Cerebellar cortex (tissue), 1 donor: ENCODE results near the gene CABP5.
"Not testable (repeated sequence)": the region's sequence is repeated elsewhere in the genome, so short reads cannot be mapped to it uniquely, and the experiment has no call there.

Experiments used
- DNase-seq: peaks from one replicate; pipeline ENCODE4 v3.0.0-alpha.2; 2015; ENCODE audit warnings: low spot score

Gene CABP5

DNA sequence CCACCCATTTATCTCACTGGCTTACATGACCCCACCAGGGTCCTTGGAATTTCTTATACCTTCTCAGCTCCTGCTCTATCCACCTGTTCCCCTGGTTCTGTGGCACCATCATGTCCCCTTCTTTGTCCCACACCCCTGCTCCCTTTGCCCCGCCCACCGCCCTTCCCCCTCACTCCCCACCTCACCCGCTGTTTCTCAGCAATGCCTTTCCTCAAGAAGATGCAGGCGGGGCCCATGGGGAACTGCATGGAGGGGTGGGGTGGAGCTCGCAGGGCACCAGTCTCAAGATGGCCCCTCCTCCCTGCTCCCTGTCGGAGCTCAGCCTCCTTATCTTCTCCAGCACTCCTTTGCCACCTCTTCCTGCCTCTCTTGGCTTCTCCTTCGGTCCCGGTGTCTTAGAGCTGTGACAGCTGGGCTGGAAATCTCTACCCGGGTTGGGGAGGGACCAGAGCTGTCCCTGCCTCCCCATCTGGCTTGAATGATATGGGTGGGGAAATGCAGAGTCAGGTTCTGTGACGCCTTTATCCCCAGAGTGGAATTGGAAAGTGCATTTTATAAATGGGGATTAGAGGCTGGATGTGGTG lies at the start of gene CABP5:
CABP5 (minus strand) TSS at position 405 of the 584 bp plus-strand sequence; CDS start at position 248, 157 bp downstream.
- no peak for DNase-seq

DNA sequence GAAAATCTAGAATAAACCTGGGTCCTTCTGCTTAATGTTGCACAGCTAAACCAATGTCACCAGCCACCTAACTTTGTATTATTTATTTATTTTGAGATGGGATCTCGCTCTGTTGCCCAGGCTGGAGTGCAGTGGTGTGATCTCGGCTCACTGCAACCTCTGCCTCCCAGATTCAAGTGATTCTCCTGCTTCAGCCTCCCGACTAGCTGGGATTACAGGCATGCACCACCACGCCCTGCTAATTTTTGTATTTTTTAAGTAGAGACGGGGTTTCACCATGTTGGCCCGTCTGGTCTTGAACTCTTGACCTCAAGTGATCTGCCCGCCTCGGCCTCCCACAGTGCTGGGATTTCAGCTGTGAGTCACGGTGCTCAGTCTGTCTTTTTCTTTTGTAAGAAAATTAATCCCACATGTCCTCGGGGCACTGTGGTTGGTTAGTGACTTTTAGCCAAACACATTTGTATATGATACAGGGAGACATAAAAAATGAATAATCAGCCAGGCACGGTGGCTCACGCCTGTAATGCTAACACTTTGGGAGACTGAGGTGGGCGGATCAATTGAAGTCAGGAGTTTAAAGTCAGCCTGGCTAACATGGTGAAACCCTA lies 47.3 kb upstream of the CABP5 start:
- not testable (repeated sequence) for DNase-seq

DNA sequence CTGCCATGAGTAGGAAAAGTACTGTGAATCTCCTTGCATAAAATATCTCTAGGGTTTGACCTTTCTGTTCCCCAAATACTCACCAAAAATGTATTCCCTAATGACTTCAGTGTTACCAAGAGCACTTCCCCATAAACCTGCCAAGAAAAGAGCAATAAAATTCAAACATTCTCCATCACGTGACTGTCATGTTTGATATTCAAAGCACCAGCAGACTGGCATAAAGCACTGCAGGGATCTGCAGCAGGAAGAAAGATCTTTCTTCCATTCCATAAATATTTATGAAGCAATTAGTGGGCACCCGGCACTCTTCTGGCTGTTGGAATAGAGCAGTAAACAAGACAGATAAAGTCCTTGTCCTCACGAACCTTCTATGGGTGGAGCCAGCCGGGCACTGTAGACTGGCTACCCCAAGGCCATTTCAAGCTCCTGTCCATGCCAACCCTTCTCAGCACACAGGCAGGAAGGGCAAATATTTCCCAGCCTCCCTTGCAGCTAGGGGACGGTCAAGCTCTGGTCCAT lies 46.5 kb upstream of the CABP5 start:
- DNase-seq = no peak

DNA sequence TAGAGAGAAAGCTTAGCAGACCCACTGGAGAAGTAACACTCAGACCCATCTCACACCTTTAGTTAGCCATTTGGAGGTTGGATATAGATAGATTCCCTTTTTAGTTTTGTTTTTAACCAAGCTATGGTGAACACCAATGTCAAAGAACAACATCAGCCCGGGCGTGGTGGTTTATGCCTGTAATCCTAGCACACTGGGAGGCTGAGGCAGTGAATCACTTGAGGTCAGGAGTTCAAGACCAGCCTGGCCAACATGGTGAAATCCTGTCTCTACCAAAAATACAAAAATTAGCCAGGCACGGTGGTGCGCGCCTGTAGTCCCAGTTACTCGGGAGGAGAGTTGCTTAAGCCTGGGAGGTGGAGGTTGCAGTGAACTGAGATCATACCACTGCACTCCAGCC lies 45.1 kb upstream of the CABP5 start:
- DNase-seq = not testable (repeated sequence)

DNA sequence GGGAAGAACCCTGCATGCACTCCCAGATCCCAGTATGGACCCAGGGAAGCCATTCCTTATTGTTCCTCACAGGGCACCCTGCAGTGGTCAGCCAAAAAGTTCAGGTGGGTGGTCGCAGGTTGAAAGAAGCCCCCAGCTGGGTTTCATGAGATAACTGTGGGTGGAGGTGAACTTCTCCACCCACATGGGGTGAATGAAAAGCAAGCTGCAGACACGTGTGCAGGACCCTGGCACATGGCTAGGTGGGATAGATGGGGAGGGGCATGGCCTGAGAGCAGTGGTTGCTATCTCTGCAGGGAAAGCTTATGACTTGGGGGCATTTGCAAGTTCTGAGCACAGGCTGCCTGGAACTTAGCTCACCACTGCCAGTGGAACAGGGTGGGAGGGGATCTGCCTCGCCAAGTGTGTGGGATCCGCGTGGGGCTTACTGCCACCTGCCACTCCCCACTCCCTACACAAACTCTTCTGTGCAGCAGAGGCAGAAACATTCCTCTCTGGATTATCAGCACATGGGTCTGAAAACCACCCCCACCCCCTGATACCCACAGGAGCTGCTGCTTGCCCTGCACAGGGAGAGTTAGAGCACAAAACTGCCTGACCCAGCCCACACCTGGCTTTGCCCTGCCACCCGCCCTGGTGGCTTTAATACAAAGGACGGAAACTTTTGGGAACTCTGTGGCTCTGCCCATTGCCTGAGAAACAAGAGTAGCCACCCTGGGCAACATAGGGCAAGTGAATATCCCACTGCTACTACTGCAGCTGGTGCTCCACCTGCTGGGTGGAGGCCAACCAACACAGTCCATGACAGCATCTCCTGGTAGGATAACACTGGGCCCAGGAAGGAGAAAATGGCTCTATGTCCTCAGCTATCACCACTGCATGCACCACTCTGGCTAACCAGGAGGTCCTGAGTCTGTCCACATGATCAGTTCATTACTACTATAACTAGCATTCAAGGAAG lies 42.3 kb upstream of the CABP5 start:
- no peak for DNase-seq

DNA sequence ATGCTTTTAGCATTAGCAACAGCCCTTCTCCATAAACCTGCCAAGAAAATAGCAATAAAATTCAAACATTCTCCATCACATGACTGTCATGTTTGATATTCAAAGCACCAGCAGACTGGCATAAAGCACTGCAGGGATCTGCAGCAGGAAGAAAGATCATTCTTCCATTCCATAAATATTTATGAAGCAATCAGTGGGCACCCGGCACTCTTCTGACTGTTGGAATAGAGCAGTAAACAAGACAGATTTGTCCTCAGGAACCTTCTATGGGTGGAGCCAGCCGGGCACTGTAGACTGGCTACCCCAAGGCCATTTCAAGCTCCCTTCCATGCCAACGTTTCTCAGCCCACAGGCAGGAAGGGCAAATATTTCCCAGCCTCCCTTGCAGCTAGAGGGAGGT lies 41.2 kb upstream of the CABP5 start:
- DNase-seq = peak; percentile 16

DNA sequence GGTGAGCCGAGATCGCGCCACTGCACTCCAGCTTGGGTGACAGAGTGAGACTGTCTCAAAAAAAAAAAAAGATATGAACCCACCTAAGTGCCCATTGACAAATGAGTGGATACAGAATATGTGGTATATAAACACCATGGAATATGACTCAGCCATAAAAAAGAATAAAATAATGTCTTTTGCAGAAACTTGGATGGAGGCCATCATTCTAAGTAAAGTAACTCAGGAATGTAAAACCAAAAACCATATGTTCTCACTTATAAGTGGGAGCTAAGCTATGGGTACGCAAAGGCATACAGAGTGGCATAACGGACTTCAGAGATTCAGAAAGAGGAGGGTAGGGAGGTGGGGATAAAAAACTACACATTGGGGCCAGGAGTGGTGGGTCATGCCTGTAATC lies 37.2 kb upstream of the CABP5 start:
- DNase-seq = no peak

DNA sequence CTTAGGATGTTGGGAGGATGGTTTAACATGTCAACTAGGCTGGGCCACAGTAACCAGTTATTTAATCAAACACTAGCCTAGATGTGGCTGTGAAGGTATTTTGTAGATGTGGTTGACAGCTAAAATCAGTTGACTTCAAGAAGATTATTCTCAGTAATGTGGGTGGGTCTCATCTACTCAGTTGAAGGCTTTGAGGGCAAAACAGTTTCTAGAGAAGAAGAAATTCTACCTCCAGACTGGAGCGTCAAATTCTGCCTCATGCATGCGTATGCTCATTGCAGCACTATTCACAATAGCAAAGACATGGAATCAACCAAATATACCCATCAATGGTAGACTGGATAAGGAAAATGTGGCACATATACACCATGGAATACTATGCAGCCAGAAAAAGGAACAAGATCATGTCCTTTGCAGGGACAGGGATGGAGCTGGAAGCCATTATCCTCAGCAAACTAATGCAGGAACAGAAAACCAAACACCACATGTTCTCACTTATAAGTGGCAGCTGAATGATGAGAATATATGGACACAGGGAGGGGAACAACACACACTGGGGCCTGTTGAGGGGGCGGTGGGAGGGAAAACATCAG lies 26.4 kb upstream of the CABP5 start:
- DNase-seq = not testable (repeated sequence)

DNA sequence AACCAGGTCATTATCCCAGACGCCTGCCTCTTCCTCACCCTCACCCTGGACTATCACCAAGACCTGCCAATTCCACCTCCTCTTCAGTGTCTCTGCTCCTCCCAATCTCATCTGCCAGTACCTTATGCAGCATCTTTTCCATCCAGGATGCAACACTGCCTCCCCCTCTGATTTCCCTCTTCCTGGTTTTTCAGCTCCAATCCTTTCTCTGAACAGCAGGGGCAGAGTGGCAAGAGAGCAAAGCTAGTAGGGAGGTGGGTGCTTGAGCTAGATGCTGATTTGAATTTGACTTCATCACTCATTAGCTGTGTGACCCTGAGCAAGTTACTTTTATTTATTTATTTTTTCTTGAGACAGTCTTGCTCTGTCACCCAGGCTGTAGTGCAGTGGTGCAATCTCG lies 25.6 kb upstream of the CABP5 start:
- DNase-seq = no peak

DNA sequence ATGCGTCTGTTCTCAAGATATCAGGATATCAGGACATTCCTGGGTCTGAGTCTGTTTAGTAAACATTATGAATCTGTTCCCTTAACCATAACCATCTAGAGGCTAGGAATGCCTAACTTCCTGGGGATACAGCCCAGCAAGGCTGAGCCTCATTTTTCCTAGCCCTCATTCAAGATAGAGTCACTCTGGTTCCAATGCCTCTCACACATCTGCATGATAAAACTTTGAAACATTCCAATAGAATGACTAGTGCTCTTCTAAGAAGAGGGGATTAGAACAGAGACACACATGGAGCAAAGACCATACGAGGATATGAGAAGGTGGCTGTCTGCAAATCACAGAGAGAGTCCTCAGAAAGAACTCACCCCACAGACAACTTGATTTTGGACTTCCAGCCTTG lies 20.6 kb upstream of the CABP5 start:
- no peak for DNase-seq

DNA sequence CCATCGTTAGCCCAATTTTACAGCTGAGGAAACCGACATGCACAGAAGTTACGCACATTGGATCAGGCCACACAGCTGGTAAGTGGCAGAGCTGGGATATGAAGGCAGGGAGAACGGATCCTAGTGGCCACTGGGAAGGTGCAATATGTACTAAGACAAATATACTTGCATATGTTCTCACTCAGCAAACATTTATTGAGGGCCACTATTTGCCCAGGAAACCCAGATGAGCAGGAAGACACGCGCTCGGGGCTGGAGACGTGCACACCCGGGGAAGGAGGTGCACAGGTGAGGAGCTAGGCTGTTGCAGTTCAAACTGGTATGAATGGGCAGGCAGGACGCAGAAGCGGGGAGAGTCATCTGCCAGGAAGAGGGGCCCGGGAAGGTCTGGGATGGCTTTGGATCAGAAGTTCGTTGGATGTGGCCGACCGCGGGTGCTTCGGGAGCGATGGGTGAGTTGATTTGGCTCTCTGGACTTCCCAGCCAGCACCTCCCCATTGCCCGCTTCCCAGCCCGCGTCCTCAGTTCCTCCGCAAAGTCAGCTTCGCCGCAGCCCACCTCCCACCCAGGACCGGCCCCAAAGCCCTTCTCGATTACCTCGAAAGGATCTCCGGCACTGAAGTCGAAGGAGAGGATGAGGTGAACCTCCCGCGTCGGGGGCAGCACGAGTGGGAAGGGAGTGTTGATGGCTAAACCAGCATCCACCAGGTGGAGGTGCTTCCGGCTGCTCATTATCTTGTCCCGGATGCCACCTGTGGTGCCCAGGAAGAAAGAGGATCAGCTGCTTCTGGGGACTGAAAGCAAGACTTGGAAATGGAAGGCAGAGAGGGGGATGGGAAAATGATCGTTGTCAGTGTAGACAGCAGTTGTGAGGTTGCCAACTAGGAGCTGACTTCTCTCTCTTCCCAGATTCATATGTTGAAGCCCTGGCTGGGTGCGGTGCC lies 17.8 kb upstream of the CABP5 start:
- no peak for DNase-seq

DNA sequence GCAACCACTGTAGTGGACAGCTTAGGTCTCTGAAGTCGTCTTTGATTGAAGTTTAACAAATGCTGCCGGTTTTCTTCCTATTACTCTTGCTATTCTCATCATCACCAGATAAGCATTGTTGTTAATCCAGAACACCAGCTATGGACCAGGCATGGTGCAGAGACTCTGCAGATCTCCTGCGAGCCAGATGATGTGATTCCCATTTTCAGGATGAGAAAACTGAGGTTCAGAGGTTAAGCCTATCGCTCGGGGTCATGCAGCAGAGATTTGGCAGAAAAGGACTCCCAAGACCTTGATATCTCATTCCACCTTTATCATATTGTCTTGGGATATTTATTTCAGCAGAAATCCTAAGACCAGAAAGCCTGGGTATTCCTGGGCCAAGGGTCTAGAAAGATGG lies 16.5 kb upstream of the CABP5 start:
- no peak for DNase-seq

DNA sequence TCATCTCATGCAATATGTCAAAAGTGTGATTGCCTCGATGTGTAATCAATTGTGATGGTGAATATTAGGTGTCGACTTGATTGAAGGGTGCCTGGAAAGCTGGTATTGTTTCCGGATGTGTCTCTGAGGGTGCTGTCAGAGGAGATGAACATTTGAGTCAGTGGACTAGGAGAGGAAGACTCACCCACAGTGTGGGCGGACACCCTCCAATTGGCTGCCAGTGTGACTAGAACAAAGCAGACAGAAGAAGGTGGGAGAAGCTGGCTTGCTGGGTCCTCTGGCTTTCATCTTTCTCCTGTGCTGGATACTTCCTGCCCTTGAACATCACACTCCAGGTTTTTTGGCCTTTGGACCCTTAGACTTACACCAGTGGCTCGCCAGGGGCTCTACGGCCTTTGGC lies 15.5 kb upstream of the CABP5 start:
- DNase-seq = no peak

DNA sequence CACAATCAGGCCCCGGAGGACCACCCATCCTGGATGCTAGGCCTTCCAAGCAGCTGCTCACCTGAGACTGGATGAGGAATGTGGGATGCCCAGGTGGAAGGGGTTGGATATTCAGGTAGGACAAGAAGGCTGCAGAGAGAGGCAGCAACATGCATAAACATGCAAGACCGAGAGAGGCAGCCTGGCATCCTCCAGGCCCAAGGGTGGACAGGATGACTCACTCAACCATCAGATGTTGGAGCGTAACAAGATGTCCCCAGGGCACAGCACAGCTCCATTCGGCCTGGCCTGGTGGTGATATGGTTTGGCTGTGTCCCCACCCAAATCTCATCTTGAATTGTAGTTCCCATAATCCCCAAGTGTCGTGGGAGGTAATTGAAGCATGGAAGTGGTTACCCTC lies 10.0 kb upstream of the CABP5 start:
- DNase-seq = no peak

DNA sequence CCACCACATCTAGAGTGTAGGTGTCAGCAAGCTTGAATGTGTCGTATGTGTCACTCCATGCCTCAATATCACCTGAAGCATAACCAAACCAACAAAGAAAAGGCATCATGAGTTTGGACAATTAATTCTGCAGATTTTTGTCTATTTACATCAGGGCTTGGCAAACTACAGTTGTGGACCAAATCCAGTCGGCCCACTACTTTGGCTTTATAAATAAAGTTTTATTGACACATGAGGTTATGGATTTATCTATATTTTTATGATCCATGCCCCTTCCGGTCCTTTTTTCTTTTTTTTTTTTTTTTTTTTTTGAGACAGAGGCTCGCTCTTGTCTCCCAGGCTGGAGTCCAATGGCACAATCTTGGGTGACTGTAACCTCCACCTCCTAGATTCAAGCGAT lies 9.2 kb upstream of the CABP5 start:
- DNase-seq = no peak

DNA sequence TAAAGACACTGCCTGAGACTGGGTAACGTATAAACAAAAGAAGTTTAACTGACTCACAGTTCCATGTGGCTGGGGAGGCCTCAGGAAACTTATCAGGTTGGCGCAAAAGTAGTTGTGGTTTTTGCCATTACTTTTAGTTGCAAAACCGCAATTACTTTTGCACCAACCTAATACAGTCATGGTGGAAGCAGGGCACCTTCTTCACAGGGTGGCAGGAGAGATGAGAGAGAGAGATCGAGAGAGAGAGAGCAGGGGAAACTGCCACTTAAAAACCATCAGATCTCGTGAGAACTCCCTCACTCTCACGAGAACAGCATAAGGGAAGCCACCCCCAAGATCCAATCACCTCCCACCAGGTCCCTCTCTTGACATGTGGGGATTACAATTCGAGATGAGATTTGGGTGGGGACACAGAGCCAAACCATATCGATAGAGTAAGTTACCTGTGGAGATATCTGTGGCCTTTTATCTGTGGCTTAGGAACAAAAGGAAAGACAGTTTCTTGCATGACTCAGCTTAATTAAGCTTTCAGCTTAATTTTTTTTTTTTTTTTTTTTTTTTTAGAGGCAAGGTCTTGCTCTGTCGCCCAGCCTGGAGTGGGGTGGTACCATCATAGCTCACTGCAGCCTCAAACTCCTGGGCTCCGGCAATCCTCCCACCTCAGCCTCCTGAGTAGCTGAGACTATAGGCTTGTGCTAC lies 7.6 kb upstream of the CABP5 start:
- DNase-seq = no peak

DNA sequence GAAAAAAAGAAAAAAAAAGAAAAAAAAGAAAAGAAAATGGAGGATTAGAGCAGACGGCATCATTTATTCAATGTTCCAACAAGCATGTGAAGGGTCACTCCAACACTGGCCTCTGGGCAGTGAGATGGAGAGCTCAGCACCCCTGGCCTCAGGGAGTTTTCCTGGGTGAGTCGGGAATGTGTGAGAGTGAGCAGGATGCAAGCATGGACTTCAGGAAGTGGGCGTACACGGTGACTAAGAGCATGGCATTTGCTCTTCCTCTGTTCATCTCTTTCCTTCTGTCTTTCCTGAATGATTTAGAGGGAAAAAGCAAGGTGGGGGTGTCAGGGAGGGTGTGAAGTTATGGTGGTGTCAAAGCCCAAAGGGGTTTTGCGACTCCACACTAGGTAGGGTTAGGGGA lies 682 bp upstream of the CABP5 start:
- no peak for DNase-seq

DNA sequence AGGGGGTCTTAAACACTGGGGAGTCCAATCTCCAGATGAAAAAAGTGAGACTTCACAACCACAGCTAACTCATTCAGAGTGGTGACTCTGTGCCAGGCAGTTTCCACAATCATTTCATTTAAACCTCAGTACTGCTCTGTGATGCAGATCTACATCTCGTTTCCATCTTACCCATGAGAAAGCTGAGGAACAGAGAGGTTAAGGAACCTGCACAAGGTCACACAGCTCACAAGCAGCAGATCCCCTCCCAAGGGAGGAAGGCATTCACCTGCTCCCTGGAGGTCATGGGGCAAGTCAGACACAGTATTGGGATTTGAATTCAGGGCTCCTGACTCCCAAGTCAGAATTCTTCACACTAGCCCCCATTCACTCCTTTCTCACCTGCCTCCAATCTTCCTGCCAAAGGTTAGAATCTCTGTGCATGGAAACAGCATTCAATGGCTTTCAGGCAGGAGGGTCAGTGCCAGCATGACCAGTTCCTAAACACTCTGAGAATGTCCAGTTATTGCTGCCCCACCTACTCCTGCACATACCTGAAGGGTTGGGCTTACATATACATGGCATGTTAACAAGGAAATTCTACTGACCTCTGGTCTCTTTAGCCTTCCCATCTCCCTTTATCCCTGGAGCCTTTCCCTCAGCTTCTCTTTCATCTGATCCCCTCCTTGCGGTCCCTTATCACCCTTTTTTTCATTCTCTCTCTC lies 1.9 kb downstream of the CABP5 start:
- no peak for DNase-seq

DNA sequence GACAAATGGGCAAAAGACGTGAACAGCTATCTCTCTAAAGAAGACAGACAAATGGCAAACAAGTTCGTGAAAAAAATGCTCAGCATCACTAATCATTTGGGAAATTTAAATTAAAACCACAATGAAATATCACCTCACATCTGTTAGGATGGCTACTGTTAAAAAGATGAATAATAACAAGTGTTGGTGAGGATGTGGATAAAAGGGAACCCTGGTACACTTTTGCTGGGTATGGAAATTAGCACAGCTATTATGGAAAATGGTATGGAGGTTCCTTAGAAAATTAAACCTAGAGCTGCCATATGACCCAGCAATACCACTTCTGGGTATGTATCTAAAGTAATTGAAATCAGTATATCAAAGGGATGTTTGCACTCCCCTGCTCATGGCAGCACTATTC lies 7.1 kb downstream of the CABP5 start:
- DNase-seq = no peak

DNA sequence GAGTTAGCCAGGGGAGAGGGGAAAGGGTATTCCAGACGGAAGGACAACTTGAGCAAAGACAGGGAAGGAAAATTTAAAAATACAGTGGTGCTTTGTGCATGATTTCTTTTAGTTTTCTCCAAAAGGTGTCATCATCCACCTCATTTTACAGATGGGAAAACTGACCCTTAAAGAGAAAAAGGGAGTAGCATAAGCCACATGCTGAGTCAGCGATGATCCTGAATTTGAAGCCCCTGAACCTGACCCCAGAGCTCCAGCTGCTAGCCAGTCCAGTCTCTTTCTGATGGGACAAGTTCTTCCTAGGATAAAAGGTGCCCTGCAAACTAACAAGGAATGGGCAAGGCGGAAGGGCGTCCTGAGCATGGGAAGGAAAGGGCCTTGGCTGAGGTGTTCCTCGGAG lies 10.3 kb downstream of the CABP5 start:
- no peak for DNase-seq
